ENCODE results near the gene GALNT2. TPM values are rescaled to one million over a fixed set of nuclear protein-coding genes. Genes with fewer than 3 reads are reported as not detected.

Gene GALNT2
- total and polyA plus RNA-seq, 10 of the 15 experiments (the other 5 are each of a cell fraction or from before 2014, with no cell fraction given), result 0.52 to 27.7 (median 16.3) TPM

GRCh38 chr1:230074762-230075161 lies 7.7 kb downstream of the GALNT2 start:
- WGBS (ENCODE audit: insufficient coverage, insufficient replicate concordance, low lambda C conversion rate, missing lambda C conversion rate), result 50% methylated on average over 2 of the region's 2 CpGs
- ChIA-PET SMC1A (ENCODE audit: uncharacterized antibody, unreplicated experiment) (no interaction called here), CTCF (interaction anchor here (1.4 to 1.5 kb wide), 2 partner anchors 30 to 35 kb away, joined by 3 to 6 read pairs; no protein-coding TSS in a partner anchor), RAD21 (ENCODE audit: unreplicated experiment) (interaction anchor here (1.7 kb wide), 1 partner anchor 30 kb away, joined by 6 read pairs; no protein-coding TSS in a partner anchor), POLR2A (no interaction called here)
- no peak overlapping the region for H2AFZ ChIP-seq (ENCODE audit: control insufficient read depth, low read depth, low read length)
- H3K4me3 ChIP-seq, result no peak overlapping the region
- no peak overlapping the region for H3K27ac ChIP-seq (ENCODE audit: control insufficient read depth, insufficient read depth)
- FAIRE-seq, result no peak
- no peaks in the 10 kb centered on the region for H3K27me3 ChIP-seq (replicated peaks in 1 of 2; ENCODE audit: control insufficient read depth in 2 of 2, insufficient read depth in 2 of 2, low read length in 1 of 2)
- 0 out of 4 replicates have a peak, but pooled peaks cover 0 to 6% of the 10 kb centered on the region in 2 experiments for H3K36me3 ChIP-seq (ENCODE audit: control insufficient read depth in 2 of 2, insufficient read depth in 2 of 2, low read length in 1 of 2)
- no TSS peak for BruUV-seq (replicated peaks)
- DNase-seq (ENCODE audit: low read depth, low spot score), result no peak
- no peaks in the 10 kb centered on the region for H3K4me1 ChIP-seq (ENCODE audit: control insufficient read depth, insufficient read depth, low read length)
- H3K4me2 ChIP-seq (ENCODE audit: control insufficient read depth, insufficient read depth), result no peak overlapping the region
- peaks cover 3% of the 10 kb centered on the region for H4K20me1 ChIP-seq (ENCODE audit: control insufficient read depth, insufficient read depth)
- H3K9me3 ChIP-seq (replicated peaks; ENCODE audit: control insufficient read depth, insufficient read depth, low read length), result no peaks in the 10 kb centered on the region
- peaks cover 44% of the 10 kb centered on the region for H3K79me2 ChIP-seq (ENCODE audit: control insufficient read depth, insufficient read depth, low read length)
- in situ Hi-C loops (cut with MboI) (no loop called here), intact Hi-C loops (cut with micrococcal nuclease; ENCODE audit: unreplicated experiment) (loop anchor here (10.0 kb wide), 1 partner anchor 520 kb away; the partner anchor contains the start of gene ABCB10)
- no peak for TF ChIP-seq CBFB (IDR thresholded peaks at IDR 0.05; ENCODE audit: low read depth)
- no peak for TF ChIP-seq HCFC1 (IDR thresholded peaks at IDR 0.05; ENCODE audit: low read length)
- TF ChIP-seq IKZF2 (IDR thresholded peaks at IDR 0.05), result no peak
- no peak for TF ChIP-seq CEBPZ (IDR thresholded peaks at IDR 0.05; ENCODE audit: low read depth, low read length)
- no peak for ATAC-seq
- H3K9ac ChIP-seq (ENCODE audit: control insufficient read depth, insufficient read depth, low read length), result no peak overlapping the region
